GM12878 (cell line): ENCODE data around the gene ADAMTS17.

Source experiments
- CTCF ChIP-seq, 3 experiments: IDR thresholded peaks in 2 of 3; conservative IDR thresholded peaks in 1 of 3; 2 replicates each; pipeline ENCODE4 v1.5.1; 2011; ENCODE audit warnings: low read depth in 3 of 3, low read length in 3 of 3, mild to moderate bottlenecking in 3 of 3, control low read depth in 2 of 3, moderate library complexity in 2 of 3, inconsistent platforms in 1 of 3, mixed read lengths in 1 of 3; ENCODE audit not compliant: control insufficient read depth in 2 of 3, insufficient read depth in 1 of 3; ENCODE audit errors: extremely low read depth in 1 of 3
- EP300 ChIP-seq, 2 experiments: fragments of 150-350 bp in 1 of 2; IDR thresholded peaks; 2 replicates each; pipeline ENCODE4 v1.6.1; 2011 to 2012; ENCODE audit warnings: low read depth in 2 of 2, low read length in 2 of 2, borderline replicate concordance in 1 of 2, improper control_type of control experiment in 1 of 2, inconsistent platforms in 1 of 2; ENCODE audit not compliant: control insufficient read depth in 1 of 2
- TAF1 ChIP-seq: IDR thresholded peaks from 2 replicates; pipeline ENCODE4 v1.6.1; 2011; ENCODE audit warnings: mild to moderate bottlenecking, low read depth, low read length, borderline replicate concordance
- YY1 ChIP-seq: IDR thresholded peaks from 2 replicates; pipeline ENCODE4 v1.6.1; 2011; ENCODE audit warnings: low read depth, mild to moderate bottlenecking, low read length
- TF ChIP-seq, protein P1 (sequence below): IDR thresholded peaks from 2 replicates; pipeline ENCODE4 v1.6.1; 2011; ENCODE audit warnings: low read depth, low read length, improper control_type of control experiment, borderline replicate concordance

DNA sequence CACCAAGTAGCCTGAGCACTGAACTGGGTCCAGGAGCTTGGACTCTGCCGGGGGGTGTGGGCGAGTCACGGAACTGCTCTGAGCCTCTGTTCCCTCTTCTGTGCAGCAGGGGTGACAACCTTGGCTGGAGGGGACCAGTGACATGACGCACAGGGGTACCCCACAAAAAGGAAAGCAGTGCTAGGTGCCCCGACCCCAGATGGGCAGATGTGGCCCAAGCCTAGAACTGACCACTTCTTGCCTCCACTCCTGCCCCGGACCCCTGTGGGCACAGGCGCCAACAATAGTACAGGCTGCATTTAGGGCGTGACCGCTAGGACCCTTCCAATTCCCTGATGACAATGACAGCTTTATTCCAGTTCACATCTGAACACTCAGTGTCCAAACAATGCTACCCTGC, 352.7 kb downstream of the ADAMTS17 start:
- TF ChIP-seq CTCF (IDR thresholded peaks at IDR 0.05 in 2 of 3, conservative IDR thresholded peaks at IDR 0.05 in 1 of 3; ENCODE audit: control insufficient read depth in 2 of 3, extremely low read depth in 1 of 3, insufficient read depth in 1 of 3, low read depth in 3 of 3, low read length in 3 of 3) (no peak), TAF1 (no peak), EP300 (IDR thresholded peaks at IDR 0.05; ENCODE audit: borderline replicate concordance in 1 of 2, control insufficient read depth in 1 of 2, low read depth in 2 of 2, low read length in 2 of 2) (no peak), YY1 (no peak)
- TF ChIP-seq, protein P1, sequence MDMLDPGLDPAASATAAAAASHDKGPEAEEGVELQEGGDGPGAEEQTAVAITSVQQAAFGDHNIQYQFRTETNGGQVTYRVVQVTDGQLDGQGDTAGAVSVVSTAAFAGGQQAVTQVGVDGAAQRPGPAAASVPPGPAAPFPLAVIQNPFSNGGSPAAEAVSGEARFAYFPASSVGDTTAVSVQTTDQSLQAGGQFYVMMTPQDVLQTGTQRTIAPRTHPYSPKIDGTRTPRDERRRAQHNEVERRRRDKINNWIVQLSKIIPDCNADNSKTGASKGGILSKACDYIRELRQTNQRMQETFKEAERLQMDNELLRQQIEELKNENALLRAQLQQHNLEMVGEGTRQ, result no peak
